Thyroid gland (tissue), 4 donors: ENCODE results near the gene GALNT14.

ENCODE experiments used
- CTCF ChIP-seq, 6 experiments: fragments of 200-600 bp in 3 of 6; fragments of 450-650 bp in 3 of 6; sonication (generic) in 3 of 6; IDR thresholded peaks; one replicate each; pipeline ENCODE4 v1.5.1; 2016 to 2019; ENCODE audit warnings: antibody characterized with exemption in 6 of 6, mild to moderate bottlenecking in 2 of 6, inconsistent platforms in 1 of 6, moderate library complexity in 1 of 6
- POLR2A ChIP-seq, 2 donors: fragments of 450-650 bp; IDR thresholded peaks; one replicate each; pipeline ENCODE4 v1.6.1; 2017; ENCODE audit warnings: antibody characterized with exemption in 2 of 2, mild to moderate bottlenecking in 2 of 2, moderate library complexity in 1 of 2

DNA sequence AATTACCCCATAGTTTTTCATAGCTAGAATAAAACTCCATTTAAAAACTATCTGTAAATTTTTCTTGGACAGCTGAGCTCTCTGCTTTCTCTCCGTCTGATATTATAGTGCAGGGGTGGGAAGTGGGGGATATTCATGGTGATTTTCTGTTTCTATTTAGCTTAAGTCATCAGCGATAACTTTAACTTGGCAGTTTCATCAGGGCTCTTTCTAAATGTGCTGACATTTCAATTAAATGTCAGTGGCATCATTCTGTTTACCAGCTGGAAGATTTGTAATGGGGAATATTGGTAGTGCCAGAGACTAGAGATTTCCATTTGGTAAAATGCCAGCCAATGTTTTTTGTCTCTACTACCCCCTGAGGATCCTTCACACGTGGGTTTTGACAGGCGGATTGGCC lies 277.5 kb downstream of the GALNT14 start:
- TF ChIP-seq CTCF (IDR thresholded peaks at IDR 0.05), result no peak
- TF ChIP-seq POLR2A (IDR thresholded peaks at IDR 0.05), result no peak
